ENCODE measurements around the gene CEP152. TPM values are rescaled to one million over a fixed set of nuclear protein-coding genes. Genes with fewer than 3 reads are reported as not detected.
A peak's percentile ranks its signal among the peaks of the same experiment; 100 is the strongest.

The CEP152 gene
- total and polyA plus RNA-seq, 9 of the 15 experiments (the other 6 are each of a cell fraction or from before 2014, with no cell fraction given): 9.9 to 43.0 (median 23.6) TPM

GRCh38 chr15:48795901-48796300, 15.0 kb downstream of the CEP152 start (continued):
- TF ChIP-seq MTA1 (IDR thresholded peaks at IDR 0.05; ENCODE audit: borderline replicate concordance): no peak
- TF ChIP-seq TRIM24 (IDR thresholded peaks at IDR 0.05): 0 out of 4 replicates have a peak, but pooled peaks of 1 of the 2 experiments have one; percentile 29
- TF ChIP-seq MEIS2 (IDR thresholded peaks at IDR 0.05; ENCODE audit: partially characterized antibody): peak; percentile 34
- TF ChIP-seq TCF3 (CRISPR knock-in tag; IDR thresholded peaks at IDR 0.05): peak; percentile 42
- peak; percentile 64 for TF ChIP-seq FOSL1 (tag; conservative IDR thresholded peaks at IDR 0.05)
- TF ChIP-seq TCFL5 (CRISPR knock-in tag; conservative IDR thresholded peaks at IDR 0.05): no peak
- TF ChIP-seq MECOM (CRISPR knock-in tag; IDR thresholded peaks at IDR 0.05): no peak
- peak; percentile 62 for TF ChIP-seq CBFA2T3 (IDR thresholded peaks at IDR 0.05)
- no peak for TF ChIP-seq KDM4B (IDR thresholded peaks at IDR 0.05; ENCODE audit: borderline replicate concordance in 2 of 2, low read depth in 1 of 2)
- TF ChIP-seq ARID3A (IDR thresholded peaks at IDR 0.05; ENCODE audit: borderline replicate concordance, low read depth, low read length): peak; percentile 70; the same call in 1 of the 2 replicates
- TF ChIP-seq ARID1B (IDR thresholded peaks at IDR 0.05): peak; percentile 68
- TF ChIP-seq MCM7 (IDR thresholded peaks at IDR 0.05): no peak
- no peak for TF ChIP-seq ZKSCAN3 (CRISPR knock-in tag; IDR thresholded peaks at IDR 0.05)
- TF ChIP-seq SNIP1 (IDR thresholded peaks at IDR 0.05; ENCODE audit: low read depth): no peak
- TF ChIP-seq GABPA (tag; conservative IDR thresholded peaks at IDR 0.05; ENCODE audit: low read depth): peak; percentile 39; the same call in 1 of the 2 replicates
- TF ChIP-seq TEAD4 (IDR thresholded peaks at IDR 0.05; ENCODE audit: low read length): peak; percentile 33; the same call in 1 of the 2 replicates
- no peak for TF ChIP-seq TEAD4 (CRISPR knock-in tag; IDR thresholded peaks at IDR 0.05; ENCODE audit: borderline replicate concordance)
- TF ChIP-seq DACH1 (IDR thresholded peaks at IDR 0.05; ENCODE audit: partially characterized antibody): no peak
- no peak for TF ChIP-seq AFF1 (IDR thresholded peaks at IDR 0.05; ENCODE audit: low read depth in 1 of 2, partially characterized antibody in 2 of 2)
